H1 (cell line): ENCODE results near the gene ALG1. TPM values are rescaled to one million over a fixed set of nuclear protein-coding genes. Genes with fewer than 3 reads are reported as not detected.
"Not testable (repeated sequence)": the region's sequence is repeated elsewhere in the genome, so short reads cannot be mapped to it uniquely, and the experiment has no call there.

Experiments
- CTCF ChIA-PET: fragments of 300-600 bp; sonication (Branson Sonifier 250); formaldehyde crosslinking; loops from one replicate; lab custom pipeline; 2021; ENCODE audit not compliant: partially characterized antibody; lab: Charles Lee
- POLR2A ChIA-PET: fragments of 300-600 bp; sonication (Branson Sonifier 250); formaldehyde crosslinking; loops from one replicate; lab custom pipeline; 2021; ENCODE audit warnings: inconsistent platforms; ENCODE audit not compliant: partially characterized antibody; lab: Charles Lee
- DNase-seq, 2 experiments: peaks; one replicate each; pipeline versions ENCODE4 v3.0.0 to v3.0.0-alpha.2; 2010 to 2022; ENCODE audit warnings: low spot score in 2 of 2, low read depth in 1 of 2, mixed read lengths in 1 of 2
- FAIRE-seq: peaks from 2 replicates; lab custom pipeline; 2011; peaks lifted over from hg19 to GRCh38; lab: Jason Lieb, UNC
- H2AFZ ChIP-seq: 2 replicates; pipeline ENCODE4 v1.8.1; 2012; ENCODE audit warnings: low read length, inconsistent platforms
- H2AK5ac ChIP-seq: 2 replicates; pipeline ENCODE4 v1.6.1; 2013; ENCODE audit warnings: low read depth, low read length
- H2BK120ac ChIP-seq: replicated peaks from 2 replicates; pipeline ENCODE3; 2013; ENCODE audit warnings: low read depth, low read length, inconsistent platforms
- H2BK12ac ChIP-seq: 2 replicates; pipeline ENCODE4 v1.6.1; 2013; ENCODE audit warnings: low read depth, low read length
- H2BK15ac ChIP-seq: 2 replicates; pipeline ENCODE4 v1.6.1; 2013; ENCODE audit warnings: low read length
- H2BK20ac ChIP-seq: 2 replicates; pipeline ENCODE4 v1.6.1; 2013; ENCODE audit warnings: low read length
- H2BK5ac ChIP-seq: 2 replicates; pipeline ENCODE4 v1.6.1; 2013; ENCODE audit warnings: low read depth, low read length
- H3K14ac ChIP-seq: 2 replicates; pipeline ENCODE4 v1.6.1; 2013; ENCODE audit warnings: inconsistent platforms; ENCODE audit not compliant: insufficient read length
- H3K18ac ChIP-seq: 2 replicates; pipeline ENCODE4 v1.6.1; 2013; ENCODE audit warnings: low read length; ENCODE audit errors: extremely low read depth
- H3K23ac ChIP-seq: 2 replicates; pipeline ENCODE4 v1.6.1; 2013; ENCODE audit warnings: inconsistent platforms; ENCODE audit not compliant: insufficient read length
- H3K23me2 ChIP-seq: 2 replicates; pipeline ENCODE4 v1.6.1; 2013; ENCODE audit warnings: low read depth, low read length
- H3K27ac ChIP-seq: 2 replicates; pipeline ENCODE4 v1.6.1; 2011; ENCODE audit warnings: low read depth, low read length, inconsistent platforms
- H3K27me3 ChIP-seq, 4 experiments: replicated peaks in 1 of 4; 1 replicate in 1 of 4; 2 replicates in 3 of 4; pipeline versions ENCODE4 v1.6.1 to v1.8.1; 2011 to 2013; ENCODE audit warnings: low read length in 3 of 4, mild to moderate bottlenecking in 3 of 4, inconsistent platforms in 2 of 4, mixed read lengths in 2 of 4, moderate library complexity in 1 of 4; ENCODE audit not compliant: control insufficient read depth in 3 of 4, insufficient read depth in 3 of 4; ENCODE audit errors: extremely low read depth in 1 of 4
- H3K36me3 ChIP-seq, 4 experiments: 2 replicates each; pipeline versions ENCODE4 v1.6.1 to v1.8.1; 2011 to 2013; ENCODE audit warnings: mild to moderate bottlenecking in 4 of 4, low read length in 3 of 4, moderate library complexity in 2 of 4, control low read depth in 1 of 4, inconsistent platforms in 1 of 4; ENCODE audit not compliant: insufficient read depth in 4 of 4, control insufficient read depth in 2 of 4
- H3K4ac ChIP-seq: replicated peaks from 2 replicates; pipeline ENCODE3; 2013; ENCODE audit warnings: low read length, low read depth, mixed read lengths, inconsistent platforms; ENCODE audit not compliant: insufficient read length
- H3K4me1 ChIP-seq, 4 experiments: replicated peaks in 1 of 4; 1 replicate in 1 of 4; 2 replicates in 3 of 4; pipeline versions ENCODE4 v1.6.1 to v1.8.1; 2011 to 2013; ENCODE audit warnings: low read length in 3 of 4, inconsistent platforms in 2 of 4, mixed read lengths in 1 of 4; ENCODE audit not compliant: insufficient read depth in 4 of 4, control insufficient read depth in 3 of 4
- H3K4me2 ChIP-seq, 2 experiments: 2 replicates each; pipeline versions ENCODE4 v1.6.1 to v1.8.1; 2011 to 2013; ENCODE audit warnings: low read depth in 2 of 2, low read length in 2 of 2, control low read depth in 1 of 2, inconsistent platforms in 1 of 2, mild to moderate bottlenecking in 1 of 2; ENCODE audit not compliant: insufficient read depth in 1 of 2
- H3K4me3 ChIP-seq, 4 experiments: fragments of 200-600, 300-600 bp in 1 of 4; sonication (generic), shearing (Covaris generic), sonication (Bioruptor Twin) in 1 of 4; 2 replicates each; pipeline versions ENCODE4 v1.5.1 to v1.8.1; 2011 to 2016; ENCODE audit warnings: low read length in 4 of 4, low read depth in 3 of 4, control low read depth in 2 of 4, inconsistent platforms in 2 of 4, mild to moderate bottlenecking in 2 of 4, mixed read lengths in 1 of 4, moderate library complexity in 1 of 4; ENCODE audit not compliant: insufficient read depth in 2 of 4; ENCODE audit errors: extremely low read depth in 1 of 4
- H3K56ac ChIP-seq: replicated peaks from 2 replicates; pipeline ENCODE3; 2013; ENCODE audit warnings: low read depth, mild to moderate bottlenecking, mixed read lengths, low read length, inconsistent platforms; ENCODE audit not compliant: insufficient read length
- H3K79me1 ChIP-seq: 2 replicates; pipeline ENCODE4 v1.6.1; 2013; ENCODE audit warnings: low read depth, low read length, control low read depth
- H3K79me2 ChIP-seq, 2 experiments: 2 replicates each; pipeline versions ENCODE4 v1.6.1 to v1.8.1; 2012 to 2013; ENCODE audit warnings: low read length in 2 of 2, mild to moderate bottlenecking in 2 of 2, inconsistent platforms in 1 of 2; ENCODE audit not compliant: insufficient read depth in 2 of 2, control insufficient read depth in 1 of 2
- H3K9ac ChIP-seq, 4 experiments: replicated peaks in 1 of 4; 1 replicate in 1 of 4; 2 replicates in 3 of 4; pipeline versions ENCODE4 v1.6.1 to v1.8.1; 2011 to 2013; ENCODE audit warnings: low read depth in 3 of 4, low read length in 3 of 4, control low read depth in 2 of 4, mild to moderate bottlenecking in 2 of 4, moderate library complexity in 2 of 4, inconsistent platforms in 1 of 4; ENCODE audit errors: extremely low read depth in 1 of 4
- H3K9me3 ChIP-seq, 2 experiments: 2 replicates each; pipeline versions ENCODE4 v1.6.1 to v1.8.1; 2012 to 2013; ENCODE audit warnings: mild to moderate bottlenecking in 2 of 2, moderate library complexity in 2 of 2, control low read depth in 1 of 2, inconsistent platforms in 1 of 2, low read depth in 1 of 2, low read length in 1 of 2, mixed read lengths in 1 of 2; ENCODE audit not compliant: insufficient read depth in 2 of 2
- H4K20me1 ChIP-seq, 2 experiments: replicated peaks in 1 of 2; 2 replicates each; pipeline versions ENCODE3 to v1.8.1; 2011 to 2013; ENCODE audit warnings: inconsistent platforms in 2 of 2, low read length in 2 of 2, mild to moderate bottlenecking in 1 of 2; ENCODE audit not compliant: insufficient read depth in 2 of 2, control insufficient read depth in 1 of 2
- H4K5ac ChIP-seq: 2 replicates; pipeline ENCODE4 v1.6.1; 2013; ENCODE audit warnings: low read length, low read depth, mixed read lengths, inconsistent platforms; ENCODE audit not compliant: insufficient read length
- H4K8ac ChIP-seq: 2 replicates; pipeline ENCODE4 v1.8.0; 2013; ENCODE audit warnings: mild to moderate bottlenecking, moderate library complexity, low read length, inconsistent platforms; ENCODE audit not compliant: insufficient read depth; ENCODE audit errors: extremely low read depth
- H4K91ac ChIP-seq: replicated peaks from 2 replicates; pipeline ENCODE3; 2013; ENCODE audit warnings: low read length, mixed read lengths, inconsistent platforms; ENCODE audit not compliant: insufficient read length
- WGBS, 2 experiments: shearing (Covaris generic) in 1 of 2; methylation state at CpG; one replicate each; pipeline versions ENCODE4 v1.1.6 to v1.1.7; 2013 to 2015; ENCODE audit warnings: low lambda C conversion rate in 2 of 2, mixed read lengths in 2 of 2, inconsistent platforms in 1 of 2, low coverage in 1 of 2, missing lambda C conversion rate in 1 of 2; ENCODE audit not compliant: insufficient replicate concordance in 2 of 2, insufficient coverage in 1 of 2, insufficient read length in 1 of 2; ENCODE audit errors: extremely low coverage in 1 of 2, missing lambda C conversion rate in 1 of 2; 5-methylcytosine and 5-hydroxymethylcytosine counted together
- polyA plus RNA-seq, 7 experiments: library from polyadenylated mRNA; depleted of rRNA in 3 of 7; stranded (reverse) in 5 of 7; unstranded in 2 of 7; fragments of >200 nt in 5 of 7; fragments of 200-250 nt in 2 of 7; gene quantifications; 1 replicate in 5 of 7; 2 replicates in 1 of 7; 4 replicates in 1 of 7; pipeline versions ENCODE4 v1.2.1 to v1.2.3, GENCODE V29; 2011 to 2013; ENCODE audit warnings: missing spikeins in 2 of 7, mixed read lengths in 2 of 7
- total RNA-seq: library from RNA; stranded (reverse); fragmentation: NEBNext Ultra II Directional; extraction: Animal tissue kit (Norgen Biotek cat#: 25700); gene quantifications from 2 replicates; pipeline ENCODE4 v1.2.1, GENCODE V29; 2021

ALG1 gene
- total and polyA plus RNA-seq, 2 of the 8 experiments (the other 6 are each of a cell fraction or from before 2014, with no cell fraction given), result 34.8 to 46.5 TPM

GRCh38 chr16:5099174-5099573 is 27.5 kb downstream of the ALG1 start:
- H3K4me1 ChIP-seq, H3K23ac ChIP-seq, H3K23me2 ChIP-seq, FAIRE-seq, CTCF ChIA-PET, H4K20me1 ChIP-seq, H2BK120ac ChIP-seq, H2BK5ac ChIP-seq, H3K36me3 ChIP-seq, H3K9me3 ChIP-seq, H3K27me3 ChIP-seq, DNase-seq, H3K27ac ChIP-seq, H2AFZ ChIP-seq, H4K8ac ChIP-seq, H2AK5ac ChIP-seq, H3K14ac ChIP-seq, H3K18ac ChIP-seq, H4K91ac ChIP-seq, H2BK20ac ChIP-seq, H2BK15ac ChIP-seq, H4K5ac ChIP-seq, H3K56ac ChIP-seq, H3K4ac ChIP-seq, H2BK12ac ChIP-seq, H3K79me2 ChIP-seq, H3K79me1 ChIP-seq, H3K9ac ChIP-seq: not testable (repeated sequence)
- POLR2A ChIA-PET, result interaction anchor here (1.6 kb wide), 1 partner anchor 35 kb away, joined by 4 read pairs; no protein-coding TSS in a partner anchor
- H3K4me2 ChIP-seq, result peak overlapping the region; percentile 1 to 79; a peak in 1 of 4 replicates
- H3K4me3 ChIP-seq, result peak overlapping the region in 2 of 4 experiments; percentile 63 to 64; a peak in 2 of 8 replicates
- 32% methylated on average over 4 of the region's 4 CpGs; no CpG with 5 or more reads in 1 of the 2 experiments for WGBS, 2 experiments

- POLR2A ChIA-PET, H2BK5ac ChIP-seq, H3K4me1 ChIP-seq, H3K14ac ChIP-seq, H3K56ac ChIP-seq, H2AFZ ChIP-seq, H3K36me3 ChIP-seq, H3K4ac ChIP-seq, H3K27ac ChIP-seq, H3K79me2 ChIP-seq, H3K18ac ChIP-seq, H3K79me1 ChIP-seq, CTCF ChIA-PET, H3K4me2 ChIP-seq, H3K23me2 ChIP-seq, DNase-seq, H2BK120ac ChIP-seq, H2BK12ac ChIP-seq, H3K9ac ChIP-seq, H4K5ac ChIP-seq, H2BK20ac ChIP-seq, H3K23ac ChIP-seq, H4K91ac ChIP-seq, H4K20me1 ChIP-seq, H3K4me3 ChIP-seq, H3K9me3 ChIP-seq, H2BK15ac ChIP-seq, H2AK5ac ChIP-seq, FAIRE-seq, H4K8ac ChIP-seq, H3K27me3 ChIP-seq: not testable (repeated sequence)
- WGBS, 2 experiments, result 91% methylated on average over 11 of the region's 12 CpGs; no CpG with 5 or more reads in 1 of the 2 experiments
These were observed 31.8 kb downstream of the ALG1 start for GRCh38 chr16:5103296-5104032.
